Duodenal mucosa (tissue), 2 donors: Measurements from ENCODE around the gene LBH.

Experiments used
- H3K27ac ChIP-seq: one replicate; pipeline ENCODE4 v1.7.0; 2013; ENCODE audit warnings: low read depth, low read length
- H3K27me3 ChIP-seq, 2 donors: one replicate each; pipeline ENCODE4 v1.7.0; 2013; ENCODE audit warnings: low read length in 2 of 2, control low read depth in 1 of 2; ENCODE audit not compliant: insufficient read depth in 2 of 2, control insufficient read depth in 1 of 2
- H3K36me3 ChIP-seq, 2 donors: one replicate each; pipeline ENCODE4 v1.7.0; 2013; ENCODE audit warnings: low read length in 2 of 2, control low read depth in 1 of 2; ENCODE audit not compliant: insufficient read depth in 2 of 2, control insufficient read depth in 1 of 2
- H3K4me1 ChIP-seq, 2 donors: one replicate each; pipeline ENCODE4 v1.7.0; 2013; ENCODE audit warnings: low read length in 2 of 2, control low read depth in 1 of 2; ENCODE audit not compliant: insufficient read depth in 2 of 2, control insufficient read depth in 1 of 2
- H3K4me3 ChIP-seq, 2 donors: one replicate each; pipeline ENCODE4 v1.7.0; 2013; ENCODE audit warnings: low read length in 2 of 2, low read depth in 1 of 2
- H3K9ac ChIP-seq, 2 donors: one replicate each; pipeline ENCODE4 v1.7.0; 2013; ENCODE audit warnings: low read length in 2 of 2, low read depth in 1 of 2
- H3K9me3 ChIP-seq, 2 donors: one replicate each; pipeline ENCODE4 v1.7.0; 2013; ENCODE audit warnings: low read length in 2 of 2, control low read depth in 1 of 2; ENCODE audit not compliant: control insufficient read depth in 1 of 2

Gene LBH

DNA sequence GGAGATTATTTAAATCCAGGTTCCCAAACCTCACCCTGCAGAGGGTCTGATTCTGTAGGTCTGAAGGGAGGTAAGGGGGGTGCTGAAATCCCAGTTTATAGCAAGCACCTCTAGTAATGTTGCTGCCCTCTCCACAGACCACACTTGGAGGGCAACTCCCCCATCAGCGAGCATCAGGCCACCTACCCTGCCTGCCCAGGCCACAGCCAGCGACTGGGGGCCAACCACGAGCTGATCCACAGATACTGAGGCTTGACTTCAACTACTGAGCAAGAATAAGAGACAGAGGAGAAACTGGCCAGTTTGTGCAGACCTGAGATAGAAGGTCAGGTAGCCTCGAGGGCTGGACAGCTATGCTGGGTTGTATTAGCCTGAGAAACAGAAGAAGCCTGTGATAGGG lies 36.3 kb upstream of the LBH start:
- Histone ChIP-seq H3K27ac (no peak overlapping the region), H3K4me1 (no peaks in the 10 kb centered on the region), H3K27me3 (no peaks in the 10 kb centered on the region), H3K9ac (no peak overlapping the region), H3K4me3 (no peak overlapping the region), H3K9me3 (no peaks in the 10 kb centered on the region), H3K36me3 (no peaks in the 10 kb centered on the region)

DNA sequence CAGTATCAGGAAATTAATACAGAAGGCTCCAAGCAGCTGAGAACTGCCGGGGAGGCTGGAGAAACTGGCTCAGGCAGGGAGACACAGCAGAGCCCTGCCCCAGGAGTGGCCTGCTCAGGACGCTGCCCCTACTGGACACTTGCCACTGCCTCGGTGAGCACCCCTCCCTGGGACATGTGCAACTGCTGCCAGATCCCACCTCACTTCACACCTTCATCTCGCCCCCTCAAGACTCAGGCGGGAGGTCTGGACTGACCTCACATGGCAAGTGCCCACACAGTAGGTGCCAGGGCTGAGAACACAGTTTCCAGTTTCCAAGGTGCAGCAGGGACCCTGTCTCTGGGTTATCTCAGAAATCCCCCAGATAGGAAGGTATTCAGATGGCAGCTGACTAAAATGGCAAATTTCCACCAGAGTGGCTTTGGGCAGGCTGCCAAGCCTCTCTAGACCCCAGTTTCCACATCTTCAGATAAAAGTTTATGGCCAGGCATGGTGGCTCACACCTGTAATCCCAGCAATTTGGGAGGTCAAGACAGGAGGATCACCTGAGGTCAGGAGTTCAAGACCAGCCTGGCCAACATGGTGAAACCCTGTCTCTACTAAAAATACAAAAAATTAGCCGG lies 33.7 kb upstream of the LBH start:
- Histone ChIP-seq H3K9ac (no peak overlapping the region), H3K27me3 (no peaks in the 10 kb centered on the region), H3K36me3 (no peaks in the 10 kb centered on the region), H3K27ac (no peak overlapping the region), H3K4me3 (no peak overlapping the region), H3K9me3 (no peaks in the 10 kb centered on the region), H3K4me1 (no peaks in the 10 kb centered on the region)

DNA sequence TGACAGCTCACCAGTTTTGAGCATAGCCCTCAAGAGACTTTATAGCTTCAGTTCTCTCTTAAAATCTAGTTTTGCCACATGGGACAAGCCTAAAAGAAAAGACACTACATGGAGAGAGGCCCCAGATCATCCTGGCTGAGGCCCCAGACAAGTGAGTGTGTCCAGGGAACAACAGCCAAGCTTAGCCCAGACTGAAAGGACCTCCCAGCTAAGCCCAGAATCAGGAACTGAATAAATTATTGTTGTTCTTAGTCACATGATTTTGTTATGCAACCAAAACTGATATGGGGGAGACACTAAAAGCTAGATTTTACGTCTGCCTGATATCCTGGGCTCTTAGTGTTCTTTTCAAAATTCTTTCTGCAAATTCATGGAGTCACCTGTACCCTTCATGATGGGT lies 29.3 kb upstream of the LBH start:
- Histone ChIP-seq H3K36me3 (no peaks in the 10 kb centered on the region), H3K27ac (no peak overlapping the region), H3K4me3 (no peak overlapping the region), H3K4me1 (no peaks in the 10 kb centered on the region), H3K9me3 (no peaks in the 10 kb centered on the region), H3K9ac (no peak overlapping the region), H3K27me3 (no peaks in the 10 kb centered on the region)

DNA sequence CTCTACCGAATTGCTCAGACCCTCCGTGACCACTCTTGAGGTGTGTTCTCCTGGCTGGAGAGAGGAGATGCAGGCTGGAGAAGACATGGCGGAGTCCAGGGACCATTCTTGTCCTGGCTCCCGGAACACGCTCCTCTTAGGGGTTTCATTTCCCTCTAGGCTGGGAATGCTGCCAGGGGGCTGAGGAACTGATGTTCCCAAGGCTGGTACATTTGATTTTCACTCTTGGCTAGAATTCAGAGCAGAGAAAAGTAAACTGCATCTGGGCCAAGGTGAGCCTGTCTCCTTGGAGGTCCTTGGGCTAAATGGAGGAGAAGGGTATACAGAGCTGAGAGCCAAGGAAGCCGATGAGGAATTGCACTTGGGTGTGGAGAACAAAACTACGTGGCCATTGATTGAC lies 28.2 kb upstream of the LBH start:
- H3K36me3 ChIP-seq = no peaks in the 10 kb centered on the region
- H3K9ac ChIP-seq = no peak overlapping the region
- H3K4me3 ChIP-seq = no peak overlapping the region
- H3K4me1 ChIP-seq = no peaks in the 10 kb centered on the region
- no peak overlapping the region for H3K27ac ChIP-seq
- no peaks in the 10 kb centered on the region for H3K9me3 ChIP-seq
- H3K27me3 ChIP-seq = no peaks in the 10 kb centered on the region

DNA sequence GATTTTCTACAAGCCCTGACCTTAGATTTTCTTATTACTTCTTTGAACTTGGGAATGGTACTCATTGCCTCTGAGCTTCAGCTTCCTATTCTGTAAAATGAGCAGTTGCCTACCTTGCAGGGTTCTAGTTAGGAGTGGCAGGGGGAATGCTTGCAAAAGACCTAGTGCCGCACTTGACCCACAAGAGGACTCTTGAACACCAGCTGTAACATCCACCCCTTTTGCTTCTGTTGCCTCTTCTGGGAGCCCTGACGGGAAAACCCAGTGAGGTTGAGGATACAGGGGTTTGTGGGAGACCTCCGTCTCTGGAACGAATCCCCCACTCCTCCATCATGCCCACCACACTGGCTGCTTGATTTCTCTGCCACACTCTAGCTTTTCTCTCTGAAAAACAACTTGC lies 27.1 kb upstream of the LBH start:
- no peaks in the 10 kb centered on the region for H3K9me3 ChIP-seq
- no peak overlapping the region for H3K27ac ChIP-seq
- no peaks in the 10 kb centered on the region for H3K36me3 ChIP-seq
- H3K9ac ChIP-seq = no peak overlapping the region
- no peak overlapping the region for H3K4me3 ChIP-seq
- no peaks in the 10 kb centered on the region for H3K27me3 ChIP-seq
- peaks cover 0 to 6% of the 10 kb centered on the region in 2 donors for H3K4me1 ChIP-seq

DNA sequence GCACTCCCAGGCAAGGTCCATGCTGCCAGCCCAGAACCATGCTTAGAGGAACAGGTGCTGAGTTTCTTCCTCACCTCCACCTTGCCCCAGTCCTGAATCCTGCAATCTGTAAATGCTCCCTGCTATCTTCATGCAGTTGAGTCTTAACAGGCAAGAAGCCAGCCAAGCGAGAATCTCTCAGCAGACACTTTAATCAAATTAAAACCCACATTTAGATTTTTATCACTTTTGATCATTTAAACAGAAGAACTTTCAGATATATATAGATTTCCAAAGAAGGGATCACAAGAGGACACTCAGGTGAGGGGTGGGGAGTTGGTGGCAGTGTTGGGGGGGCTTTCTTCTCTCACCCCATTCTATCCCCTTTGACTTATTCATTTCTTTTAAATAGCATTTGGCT lies 25.9 kb upstream of the LBH start:
- Histone ChIP-seq H3K36me3 (no peaks in the 10 kb centered on the region), H3K4me3 (no peak overlapping the region), H3K27ac (no peak overlapping the region), H3K9ac (no peak overlapping the region), H3K4me1 (peaks cover 0 to 6% of the 10 kb centered on the region in 2 donors), H3K27me3 (no peaks in the 10 kb centered on the region), H3K9me3 (no peaks in the 10 kb centered on the region)

DNA sequence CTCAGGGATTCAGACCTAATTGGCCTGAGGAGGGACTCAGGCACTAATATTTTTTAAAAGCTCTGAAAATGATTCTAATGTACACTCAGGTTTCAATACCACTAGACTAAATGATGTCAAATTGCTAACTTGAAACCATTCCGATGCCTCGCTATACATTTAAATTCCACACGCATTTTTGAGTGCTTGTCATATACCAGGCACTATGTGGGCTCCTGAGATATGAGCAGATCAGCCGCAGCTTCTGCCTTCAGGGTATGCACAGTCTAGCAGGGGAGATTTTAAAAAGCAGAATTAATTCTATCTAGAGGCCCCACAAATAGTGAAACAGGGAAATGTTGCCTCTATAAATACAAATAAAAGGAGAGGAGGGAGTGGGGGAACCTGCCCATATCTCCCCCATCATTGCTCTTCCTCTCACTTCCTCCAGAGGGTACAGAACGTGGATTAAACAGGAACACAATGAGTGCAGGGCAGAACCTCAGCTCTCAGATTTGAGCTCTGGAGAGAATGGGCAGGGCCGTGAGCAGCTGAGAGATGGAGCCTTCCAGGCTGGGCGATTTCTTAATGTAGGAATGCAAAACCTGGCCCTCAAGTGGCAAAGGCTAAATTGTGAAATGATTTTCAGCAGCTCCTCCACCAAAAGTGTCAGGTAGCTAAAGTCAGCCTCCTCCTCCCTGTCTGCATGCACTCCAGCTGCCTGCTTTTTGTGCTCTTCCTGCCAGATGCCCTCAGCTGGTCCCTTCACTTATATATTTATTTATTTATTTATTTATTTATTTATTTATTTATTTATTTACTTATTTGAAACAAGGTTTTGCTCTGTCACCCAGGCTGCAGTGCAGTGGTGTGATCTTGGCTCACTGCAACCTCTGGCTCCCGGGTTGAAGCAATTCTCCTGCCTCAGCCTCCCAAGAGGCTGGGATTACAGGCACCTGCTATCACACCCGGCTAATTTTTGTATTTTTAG lies 24.6 kb upstream of the LBH start:
- H3K27me3 ChIP-seq = no peaks in the 10 kb centered on the region
- no peaks in the 10 kb centered on the region for H3K9me3 ChIP-seq
- H3K36me3 ChIP-seq = no peaks in the 10 kb centered on the region
- no peak overlapping the region for H3K4me3 ChIP-seq
- H3K4me1 ChIP-seq = peaks cover 0 to 6% of the 10 kb centered on the region in 2 donors
- no peak overlapping the region for H3K9ac ChIP-seq
- H3K27ac ChIP-seq = no peak overlapping the region

DNA sequence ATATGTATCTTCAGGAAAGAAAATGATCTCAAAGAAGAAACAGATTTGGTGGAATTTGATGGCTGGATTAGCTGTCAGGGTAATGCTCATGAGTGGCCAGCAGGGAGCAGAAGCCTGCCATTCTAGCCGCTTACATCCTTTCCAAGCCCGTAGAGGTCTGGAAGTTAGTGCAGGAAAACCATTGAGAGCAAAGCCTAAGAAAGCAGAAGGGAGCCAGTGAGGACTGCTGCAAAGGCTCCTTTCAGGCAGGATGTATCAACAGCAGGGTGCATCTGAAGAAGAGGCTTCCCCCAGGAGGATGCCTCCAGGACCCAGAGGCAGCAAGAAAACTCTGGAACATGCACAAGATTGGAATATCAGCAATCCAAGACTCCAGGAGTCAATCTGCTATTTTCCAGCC lies 22.9 kb upstream of the LBH start:
- no peaks in the 10 kb centered on the region for H3K9me3 ChIP-seq
- H3K27me3 ChIP-seq = no peaks in the 10 kb centered on the region
- peaks cover under 1 to 6% of the 10 kb centered on the region in 2 donors for H3K4me1 ChIP-seq
- no peak overlapping the region for H3K4me3 ChIP-seq
- H3K9ac ChIP-seq = no peak overlapping the region
- H3K27ac ChIP-seq = no peak overlapping the region
- H3K36me3 ChIP-seq = no peaks in the 10 kb centered on the region

DNA sequence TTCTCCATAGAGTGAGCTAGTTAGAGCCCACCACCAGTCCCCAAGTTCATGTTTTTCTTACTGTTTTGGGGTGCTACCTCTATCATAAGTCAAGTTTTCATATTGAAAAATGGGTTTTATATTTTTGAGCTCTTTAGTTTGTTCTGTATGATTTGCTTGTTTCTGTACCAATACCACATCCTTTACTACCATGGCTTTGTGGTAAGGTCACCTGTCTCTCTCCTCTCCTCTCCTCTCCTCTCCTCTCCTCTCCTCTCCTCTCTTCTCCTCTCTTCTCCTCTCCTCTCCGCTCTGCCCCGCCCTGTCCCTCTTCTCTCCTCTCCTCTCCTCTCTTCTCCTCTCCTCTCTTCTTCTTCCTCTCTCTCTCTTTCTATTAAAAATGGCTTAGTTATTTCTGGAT lies 22.1 kb upstream of the LBH start:
- H3K27ac ChIP-seq = no peak overlapping the region
- H3K27me3 ChIP-seq = no peaks in the 10 kb centered on the region
- H3K4me1 ChIP-seq = peaks cover 6 to 8% of the 10 kb centered on the region in 2 donors
- no peak overlapping the region for H3K9ac ChIP-seq
- no peaks in the 10 kb centered on the region for H3K9me3 ChIP-seq
- H3K4me3 ChIP-seq = no peak overlapping the region
- no peaks in the 10 kb centered on the region for H3K36me3 ChIP-seq

DNA sequence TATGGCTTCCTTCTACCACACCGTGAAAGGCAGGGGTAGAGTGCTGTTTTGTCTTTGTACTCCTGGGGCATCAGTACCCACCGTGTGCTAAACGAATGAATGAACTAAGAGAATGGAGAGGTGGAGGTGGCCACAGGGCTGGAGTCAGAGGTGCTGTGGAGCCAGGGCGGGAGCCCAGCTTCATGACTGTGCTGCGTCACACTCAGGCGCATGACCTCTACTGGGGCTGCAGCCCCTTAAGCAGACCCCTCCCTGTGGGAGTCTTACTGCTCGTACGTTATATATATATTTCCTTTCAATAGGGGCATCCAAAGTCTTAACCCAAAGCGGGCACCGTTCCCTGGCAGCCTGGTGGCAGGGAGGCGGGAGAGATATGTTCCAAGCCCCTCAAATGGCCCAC lies 18.0 kb upstream of the LBH start:
- Histone ChIP-seq H3K27ac (no peak overlapping the region), H3K9ac (no peak overlapping the region), H3K9me3 (no peaks in the 10 kb centered on the region), H3K36me3 (no peaks in the 10 kb centered on the region), H3K4me3 (no peak overlapping the region), H3K4me1 (peaks cover 18 to 22% of the 10 kb centered on the region in 2 donors), H3K27me3 (no peaks in the 10 kb centered on the region)
